WTC11 (cell line): Measurements from ENCODE around the gene SKAP1. TPM values are rescaled to one million over a fixed set of nuclear protein-coding genes. Genes with fewer than 3 reads are reported as not detected.

Experiments used
- ATAC-seq: fragments of 200-7000 bp; cut with Tn5 transposase; 2 replicates; pipeline ENCODE4 v1.10.0; 2021; ENCODE audit warnings: mild to moderate bottlenecking, moderate library complexity
- CTCF ChIA-PET: fragments of 300-600 bp; sonication (Branson Sonifier 250); formaldehyde crosslinking; loops from one replicate; lab custom pipeline; 2021; ENCODE audit warnings: antibody characterized with exemption; lab: Charles Lee
- POLR2A ChIA-PET: fragments of 350-600 bp; sonication (Branson Sonifier 250); formaldehyde crosslinking; loops from one replicate; lab custom pipeline; 2021; ENCODE audit warnings: antibody characterized with exemption; lab: Charles Lee
- DNase-seq: peaks from one replicate; pipeline ENCODE4 v3.0.0; 2021; ENCODE audit warnings: low spot score
- H3K27ac Mint-ChIP-seq: 2 replicates; pipeline ENCODE4 v1.8.0; 2021; ENCODE audit warnings: mixed read lengths
- H3K27me3 Mint-ChIP-seq: 2 replicates; pipeline ENCODE4 v1.8.0; 2021; ENCODE audit warnings: low read depth, mild to moderate bottlenecking, moderate library complexity, mixed read lengths
- H3K36me3 Mint-ChIP-seq: 2 replicates; pipeline ENCODE4 v1.8.0; 2021; ENCODE audit warnings: mixed read lengths
- H3K4me1 Mint-ChIP-seq: 2 replicates; pipeline ENCODE4 v1.8.0; 2022; ENCODE audit warnings: mixed read lengths
- H3K4me3 Mint-ChIP-seq: 2 replicates; pipeline ENCODE4 v1.8.0; 2021; ENCODE audit warnings: mild to moderate bottlenecking, moderate library complexity, mixed read lengths
- H3K9me3 Mint-ChIP-seq: 2 replicates; pipeline ENCODE4 v1.8.0; 2021; ENCODE audit warnings: mixed read lengths
- ATF1 ChIP-seq: sonication (generic); formaldehyde crosslinking; IDR thresholded peaks from 2 replicates; pipeline ENCODE4 v1.8.1; 2023; ENCODE audit warnings: mild to moderate bottlenecking, moderate library complexity, missing genetic modification reagents
- CREB1 ChIP-seq: sonication (generic); formaldehyde crosslinking; IDR thresholded peaks from 2 replicates; pipeline ENCODE4 v1.8.0; 2023; ENCODE audit warnings: mild to moderate bottlenecking, missing genetic modification reagents
- FOXJ3 ChIP-seq: sonication (generic); formaldehyde crosslinking; IDR thresholded peaks from 2 replicates; pipeline ENCODE4 v1.9.0; 2021; ENCODE audit warnings: missing genetic modification reagents, mild to moderate bottlenecking, borderline replicate concordance
- JAZF1 ChIP-seq: fragments of 250-450 bp; sonication (Bioruptor Pico); IDR thresholded peaks from 2 replicates; pipeline ENCODE4 v1.9.0; 2021; ENCODE audit warnings: moderate library complexity, mild to moderate bottlenecking, inconsistent platforms
- NFE2L1 ChIP-seq: sonication (generic); formaldehyde crosslinking; IDR thresholded peaks from 2 replicates; pipeline ENCODE4 v1.8.1; 2023; ENCODE audit warnings: missing genetic modification reagents
- NR3C1 ChIP-seq: sonication (generic); formaldehyde crosslinking; conservative IDR thresholded peaks from 2 replicates; pipeline ENCODE4 v1.8.1; 2023; ENCODE audit warnings: low read depth, mild to moderate bottlenecking, missing genetic modification reagents
- total RNA-seq: library from RNA; stranded (reverse); gene quantifications from 3 replicates; pipeline ENCODE4 v1.2.3, GENCODE V29; 2021
- TF ChIP-seq, protein P1 (sequence below): sonication (generic); formaldehyde crosslinking; IDR thresholded peaks from 2 replicates; pipeline ENCODE4 v1.8.0; 2022; ENCODE audit warnings: mild to moderate bottlenecking, missing genetic modification reagents
- TF ChIP-seq, protein P2 (sequence below): sonication (generic); formaldehyde crosslinking; IDR thresholded peaks from 2 replicates; pipeline ENCODE4 v1.8.1; 2022; ENCODE audit warnings: low read depth, mild to moderate bottlenecking, moderate library complexity, missing genetic modification reagents, borderline replicate concordance
- TF ChIP-seq, protein P3 (sequence below): sonication (generic); formaldehyde crosslinking; IDR thresholded peaks from 2 replicates; pipeline ENCODE4 v1.8.1; 2023; ENCODE audit warnings: mild to moderate bottlenecking, missing genetic modification reagents, borderline replicate concordance
- TF ChIP-seq, protein P4 (sequence below): sonication (generic); formaldehyde crosslinking; IDR thresholded peaks from 2 replicates; pipeline ENCODE4 v1.8.1; 2023; ENCODE audit warnings: mild to moderate bottlenecking, moderate library complexity, missing genetic modification reagents
- TF ChIP-seq, protein P5 (sequence below): sonication (generic); formaldehyde crosslinking; IDR thresholded peaks from 2 replicates; pipeline ENCODE4 v1.8.0; 2023; ENCODE audit warnings: mild to moderate bottlenecking, missing genetic modification reagents
- TF ChIP-seq, protein P6 (sequence below): fragments of 250-450 bp; sonication (Bioruptor Pico); conservative IDR thresholded peaks from 2 replicates; pipeline ENCODE4 v1.9.0; 2021; ENCODE audit warnings: mild to moderate bottlenecking
- TF ChIP-seq, protein P7 (sequence below): sonication (generic); formaldehyde crosslinking; IDR thresholded peaks from 2 replicates; pipeline ENCODE4 v1.8.1; 2023; ENCODE audit warnings: mild to moderate bottlenecking, missing genetic modification reagents, moderate library complexity

The SKAP1 gene
- total RNA-seq, 1 experiment from 2014 or later, result not detected

DNA sequence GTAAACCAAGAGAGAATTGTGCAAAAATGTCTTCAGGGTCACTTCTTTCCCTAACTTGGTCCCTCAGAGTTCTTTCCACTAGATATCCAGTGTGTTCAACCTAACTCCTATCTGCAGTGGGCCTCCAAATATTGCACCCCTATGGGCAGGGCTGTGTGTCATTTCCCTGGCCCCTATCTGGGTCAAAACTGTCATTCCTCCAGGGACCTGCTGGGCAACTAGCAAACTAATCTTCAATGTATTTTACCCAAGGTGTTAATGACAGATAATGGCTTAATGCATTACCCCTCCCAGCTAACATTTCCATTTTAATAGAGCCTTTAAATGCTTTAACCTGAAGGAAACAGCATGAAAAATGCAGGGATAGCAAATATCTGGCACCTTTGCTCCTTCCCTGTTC, 25.8 kb upstream of the SKAP1 start (continued):
- TF ChIP-seq, protein P1, sequence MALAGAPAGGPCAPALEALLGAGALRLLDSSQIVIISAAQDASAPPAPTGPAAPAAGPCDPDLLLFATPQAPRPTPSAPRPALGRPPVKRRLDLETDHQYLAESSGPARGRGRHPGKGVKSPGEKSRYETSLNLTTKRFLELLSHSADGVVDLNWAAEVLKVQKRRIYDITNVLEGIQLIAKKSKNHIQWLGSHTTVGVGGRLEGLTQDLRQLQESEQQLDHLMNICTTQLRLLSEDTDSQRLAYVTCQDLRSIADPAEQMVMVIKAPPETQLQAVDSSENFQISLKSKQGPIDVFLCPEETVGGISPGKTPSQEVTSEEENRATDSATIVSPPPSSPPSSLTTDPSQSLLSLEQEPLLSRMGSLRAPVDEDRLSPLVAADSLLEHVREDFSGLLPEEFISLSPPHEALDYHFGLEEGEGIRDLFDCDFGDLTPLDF, result no peak
- TF ChIP-seq, protein P2, sequence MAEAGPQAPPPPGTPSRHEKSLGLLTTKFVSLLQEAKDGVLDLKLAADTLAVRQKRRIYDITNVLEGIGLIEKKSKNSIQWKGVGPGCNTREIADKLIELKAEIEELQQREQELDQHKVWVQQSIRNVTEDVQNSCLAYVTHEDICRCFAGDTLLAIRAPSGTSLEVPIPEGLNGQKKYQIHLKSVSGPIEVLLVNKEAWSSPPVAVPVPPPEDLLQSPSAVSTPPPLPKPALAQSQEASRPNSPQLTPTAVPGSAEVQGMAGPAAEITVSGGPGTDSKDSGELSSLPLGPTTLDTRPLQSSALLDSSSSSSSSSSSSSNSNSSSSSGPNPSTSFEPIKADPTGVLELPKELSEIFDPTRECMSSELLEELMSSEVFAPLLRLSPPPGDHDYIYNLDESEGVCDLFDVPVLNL (CRISPR knock-in tag), result no peak
- TF ChIP-seq NR3C1, result no peak
- TF ChIP-seq, protein P3, sequence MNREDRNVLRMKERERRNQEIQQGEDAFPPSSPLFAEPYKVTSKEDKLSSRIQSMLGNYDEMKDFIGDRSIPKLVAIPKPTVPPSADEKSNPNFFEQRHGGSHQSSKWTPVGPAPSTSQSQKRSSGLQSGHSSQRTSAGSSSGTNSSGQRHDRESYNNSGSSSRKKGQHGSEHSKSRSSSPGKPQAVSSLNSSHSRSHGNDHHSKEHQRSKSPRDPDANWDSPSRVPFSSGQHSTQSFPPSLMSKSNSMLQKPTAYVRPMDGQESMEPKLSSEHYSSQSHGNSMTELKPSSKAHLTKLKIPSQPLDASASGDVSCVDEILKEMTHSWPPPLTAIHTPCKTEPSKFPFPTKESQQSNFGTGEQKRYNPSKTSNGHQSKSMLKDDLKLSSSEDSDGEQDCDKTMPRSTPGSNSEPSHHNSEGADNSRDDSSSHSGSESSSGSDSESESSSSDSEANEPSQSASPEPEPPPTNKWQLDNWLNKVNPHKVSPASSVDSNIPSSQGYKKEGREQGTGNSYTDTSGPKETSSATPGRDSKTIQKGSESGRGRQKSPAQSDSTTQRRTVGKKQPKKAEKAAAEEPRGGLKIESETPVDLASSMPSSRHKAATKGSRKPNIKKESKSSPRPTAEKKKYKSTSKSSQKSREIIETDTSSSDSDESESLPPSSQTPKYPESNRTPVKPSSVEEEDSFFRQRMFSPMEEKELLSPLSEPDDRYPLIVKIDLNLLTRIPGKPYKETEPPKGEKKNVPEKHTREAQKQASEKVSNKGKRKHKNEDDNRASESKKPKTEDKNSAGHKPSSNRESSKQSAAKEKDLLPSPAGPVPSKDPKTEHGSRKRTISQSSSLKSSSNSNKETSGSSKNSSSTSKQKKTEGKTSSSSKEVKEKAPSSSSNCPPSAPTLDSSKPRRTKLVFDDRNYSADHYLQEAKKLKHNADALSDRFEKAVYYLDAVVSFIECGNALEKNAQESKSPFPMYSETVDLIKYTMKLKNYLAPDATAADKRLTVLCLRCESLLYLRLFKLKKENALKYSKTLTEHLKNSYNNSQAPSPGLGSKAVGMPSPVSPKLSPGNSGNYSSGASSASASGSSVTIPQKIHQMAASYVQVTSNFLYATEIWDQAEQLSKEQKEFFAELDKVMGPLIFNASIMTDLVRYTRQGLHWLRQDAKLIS (CRISPR knock-in tag), result no peak
- TF ChIP-seq, protein P4, sequence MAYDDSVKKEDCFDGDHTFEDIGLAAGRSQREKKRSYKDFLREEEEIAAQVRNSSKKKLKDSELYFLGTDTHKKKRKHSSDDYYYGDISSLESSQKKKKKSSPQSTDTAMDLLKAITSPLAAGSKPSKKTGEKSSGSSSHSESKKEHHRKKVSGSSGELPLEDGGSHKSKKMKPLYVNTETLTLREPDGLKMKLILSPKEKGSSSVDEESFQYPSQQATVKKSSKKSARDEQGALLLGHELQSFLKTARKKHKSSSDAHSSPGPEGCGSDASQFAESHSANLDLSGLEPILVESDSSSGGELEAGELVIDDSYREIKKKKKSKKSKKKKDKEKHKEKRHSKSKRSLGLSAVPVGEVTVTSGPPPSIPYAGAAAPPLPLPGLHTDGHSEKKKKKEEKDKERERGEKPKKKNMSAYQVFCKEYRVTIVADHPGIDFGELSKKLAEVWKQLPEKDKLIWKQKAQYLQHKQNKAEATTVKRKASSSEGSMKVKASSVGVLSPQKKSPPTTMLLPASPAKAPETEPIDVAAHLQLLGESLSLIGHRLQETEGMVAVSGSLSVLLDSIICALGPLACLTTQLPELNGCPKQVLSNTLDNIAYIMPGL (CRISPR knock-in tag), result no peak
- TF ChIP-seq, protein P5, sequence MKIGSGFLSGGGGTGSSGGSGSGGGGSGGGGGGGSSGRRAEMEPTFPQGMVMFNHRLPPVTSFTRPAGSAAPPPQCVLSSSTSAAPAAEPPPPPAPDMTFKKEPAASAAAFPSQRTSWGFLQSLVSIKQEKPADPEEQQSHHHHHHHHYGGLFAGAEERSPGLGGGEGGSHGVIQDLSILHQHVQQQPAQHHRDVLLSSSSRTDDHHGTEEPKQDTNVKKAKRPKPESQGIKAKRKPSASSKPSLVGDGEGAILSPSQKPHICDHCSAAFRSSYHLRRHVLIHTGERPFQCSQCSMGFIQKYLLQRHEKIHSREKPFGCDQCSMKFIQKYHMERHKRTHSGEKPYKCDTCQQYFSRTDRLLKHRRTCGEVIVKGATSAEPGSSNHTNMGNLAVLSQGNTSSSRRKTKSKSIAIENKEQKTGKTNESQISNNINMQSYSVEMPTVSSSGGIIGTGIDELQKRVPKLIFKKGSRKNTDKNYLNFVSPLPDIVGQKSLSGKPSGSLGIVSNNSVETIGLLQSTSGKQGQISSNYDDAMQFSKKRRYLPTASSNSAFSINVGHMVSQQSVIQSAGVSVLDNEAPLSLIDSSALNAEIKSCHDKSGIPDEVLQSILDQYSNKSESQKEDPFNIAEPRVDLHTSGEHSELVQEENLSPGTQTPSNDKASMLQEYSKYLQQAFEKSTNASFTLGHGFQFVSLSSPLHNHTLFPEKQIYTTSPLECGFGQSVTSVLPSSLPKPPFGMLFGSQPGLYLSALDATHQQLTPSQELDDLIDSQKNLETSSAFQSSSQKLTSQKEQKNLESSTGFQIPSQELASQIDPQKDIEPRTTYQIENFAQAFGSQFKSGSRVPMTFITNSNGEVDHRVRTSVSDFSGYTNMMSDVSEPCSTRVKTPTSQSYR (CRISPR knock-in tag), result no peak
- no peak for TF ChIP-seq NFE2L1 (CRISPR knock-in tag)
- TF ChIP-seq FOXJ3 (CRISPR knock-in tag), result no peak
- no peak for TF ChIP-seq JAZF1

DNA sequence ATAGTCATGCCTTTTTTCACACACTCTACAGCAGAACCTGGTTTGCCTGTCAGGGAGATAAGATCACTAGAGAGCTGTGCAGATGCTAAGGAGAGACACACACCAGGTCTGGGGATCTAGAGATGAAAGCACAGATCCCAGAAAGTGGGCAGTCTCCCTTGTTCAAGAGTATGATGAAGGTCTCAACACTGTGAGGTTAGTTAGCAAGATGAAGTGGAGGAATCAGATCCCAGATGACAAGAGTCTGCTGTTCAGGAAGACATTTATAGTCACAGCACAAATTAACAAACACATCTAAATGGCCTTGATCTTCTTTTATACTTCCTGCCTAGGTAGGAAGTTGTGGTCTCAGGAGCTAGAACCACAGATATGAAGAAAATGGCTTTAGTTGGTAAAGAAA, 23.4 kb upstream of the SKAP1 start:
- no peak overlapping the region for H3K27ac Mint-ChIP-seq
- no peak for ATAC-seq
- H3K4me1 Mint-ChIP-seq, result peaks cover 21% of the 10 kb centered on the region
- ChIA-PET CTCF (interaction anchor here (0.6 to 1.1 kb wide), 3 partner anchors 15 to 194 kb away, joined by 3 read pairs; no protein-coding TSS in a partner anchor), POLR2A (interaction anchor here (0.7 kb wide), 1 partner anchor 19 kb away, joined by 4 read pairs; no protein-coding TSS in a partner anchor)
- peaks cover 47% of the 10 kb centered on the region for H3K27me3 Mint-ChIP-seq
- no peaks in the 10 kb centered on the region for H3K36me3 Mint-ChIP-seq
- TF ChIP-seq, protein P6, sequence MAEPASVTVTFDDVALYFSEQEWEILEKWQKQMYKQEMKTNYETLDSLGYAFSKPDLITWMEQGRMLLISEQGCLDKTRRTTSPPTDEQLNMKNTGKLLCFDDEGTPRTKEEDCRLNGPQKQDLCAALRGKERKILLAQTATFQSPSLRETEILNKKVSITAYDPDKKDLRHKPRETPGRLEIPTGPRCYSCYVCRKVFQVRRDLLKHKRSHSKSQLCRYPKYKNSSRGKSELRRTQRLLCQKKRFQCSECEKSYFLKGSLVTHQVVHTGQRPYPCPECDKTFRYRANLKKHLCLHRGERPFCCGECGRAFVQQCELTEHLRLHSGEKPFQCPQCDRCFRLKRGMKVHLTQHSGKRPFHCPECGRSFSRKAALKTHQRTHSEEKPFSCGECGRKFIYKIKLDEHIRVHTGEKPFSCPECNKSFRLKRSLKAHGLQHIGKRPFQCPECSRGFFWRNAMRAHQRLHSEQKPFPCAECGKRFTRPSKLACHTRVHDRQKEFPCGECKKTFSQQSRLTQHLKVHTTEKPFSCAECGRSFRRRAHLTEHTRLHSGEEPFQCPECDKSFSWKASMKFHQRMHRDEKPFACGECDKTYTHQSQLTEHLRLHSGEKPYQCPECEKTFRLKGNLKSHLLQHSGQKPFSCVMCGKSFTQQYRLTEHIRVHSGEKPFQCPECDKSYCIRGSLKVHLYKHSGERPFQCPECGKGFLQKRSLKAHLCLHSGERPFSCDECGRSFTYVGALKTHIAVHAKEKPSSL (CRISPR knock-in tag), result no peak
- TF ChIP-seq FOXJ3 (CRISPR knock-in tag) (no peak), ATF1 (CRISPR knock-in tag) (no peak), CREB1 (no peak)
- TF ChIP-seq, protein P7, sequence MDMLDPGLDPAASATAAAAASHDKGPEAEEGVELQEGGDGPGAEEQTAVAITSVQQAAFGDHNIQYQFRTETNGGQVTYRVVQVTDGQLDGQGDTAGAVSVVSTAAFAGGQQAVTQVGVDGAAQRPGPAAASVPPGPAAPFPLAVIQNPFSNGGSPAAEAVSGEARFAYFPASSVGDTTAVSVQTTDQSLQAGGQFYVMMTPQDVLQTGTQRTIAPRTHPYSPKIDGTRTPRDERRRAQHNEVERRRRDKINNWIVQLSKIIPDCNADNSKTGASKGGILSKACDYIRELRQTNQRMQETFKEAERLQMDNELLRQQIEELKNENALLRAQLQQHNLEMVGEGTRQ (CRISPR knock-in tag), result no peak
- no peak overlapping the region for H3K4me3 Mint-ChIP-seq
- peaks cover 13% of the 10 kb centered on the region for H3K9me3 Mint-ChIP-seq
- no peak for DNase-seq
